RPMI7951 (cell line): ENCODE data around the gene UBE2S. TPM values are rescaled to one million over a fixed set of nuclear protein-coding genes. Genes with fewer than 3 reads are reported as not detected.
"Not testable (repeated sequence)": the region's sequence is repeated elsewhere in the genome, so short reads cannot be mapped to it uniquely, and the experiment has no call there.

Experiments
- DNase-seq: peaks from one replicate; pipeline ENCODE4 v3.0.0-alpha.2; 2012; ENCODE audit warnings: low read depth
- total RNA-seq: library from RNA; depleted of rRNA; stranded (reverse); fragments of >200 nt; shearing (Covaris generic); gene quantifications from 2 replicates; pipeline ENCODE4 v1.2.3, GENCODE V29; 2014

The UBE2S gene
- total RNA-seq, 1 experiment from 2014 or later: 250 TPM

DNA sequence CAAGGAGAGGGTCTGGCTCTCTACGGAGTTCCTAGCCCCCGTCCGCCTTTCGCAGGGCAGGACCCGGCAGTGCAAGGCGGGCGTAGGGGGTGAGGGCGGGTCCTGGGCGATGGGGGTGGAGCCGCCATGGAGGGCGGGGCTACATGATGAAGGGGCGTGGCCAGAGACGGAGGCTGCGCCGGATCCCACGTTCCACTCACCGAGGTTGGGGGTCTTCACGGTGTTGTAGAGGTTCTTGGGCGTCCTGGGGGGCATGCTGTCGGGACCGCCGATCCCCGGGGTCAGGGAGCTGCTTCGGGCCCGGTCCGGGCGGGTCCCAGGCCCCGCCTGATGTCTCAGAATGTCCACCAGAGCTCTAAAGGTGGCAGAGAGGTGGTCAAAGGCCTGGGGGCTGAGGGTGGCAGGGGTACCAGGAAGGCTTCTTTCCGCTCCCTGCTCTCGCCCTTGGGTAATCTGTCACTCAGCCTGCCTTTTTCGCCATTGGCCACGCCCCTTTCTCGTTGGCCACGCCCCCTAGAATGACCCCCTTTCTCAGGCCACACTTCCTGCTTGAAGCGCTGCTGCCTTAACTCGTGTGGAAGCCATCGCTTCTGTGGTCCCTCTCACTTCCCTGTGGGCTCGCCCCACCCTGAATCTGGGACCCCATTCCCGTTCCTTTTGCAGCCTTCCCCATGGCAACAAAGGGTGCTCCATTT lies 33.0 kb upstream of the UBE2S start:
- DNase-seq: no peak

DNA sequence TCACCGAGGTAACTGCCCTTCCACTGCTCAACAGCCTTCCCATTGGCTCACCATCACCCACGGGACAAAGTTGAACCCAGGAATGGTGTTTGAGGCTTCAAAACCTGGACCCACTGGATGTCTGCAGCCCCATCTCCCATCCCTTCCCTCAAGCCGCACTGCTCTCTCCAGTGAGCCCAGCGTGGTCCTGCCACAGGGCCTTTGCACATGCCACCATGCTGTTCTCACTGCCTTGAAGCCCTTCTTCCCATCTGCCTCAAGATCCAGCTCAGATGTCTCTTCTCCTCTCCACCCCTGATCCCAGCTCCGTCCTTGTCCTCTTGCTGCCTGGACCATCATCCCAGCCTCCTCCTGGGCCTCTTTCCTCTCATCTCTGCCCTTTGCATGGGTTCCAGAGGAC lies 31.5 kb upstream of the UBE2S start:
- no peak for DNase-seq

DNA sequence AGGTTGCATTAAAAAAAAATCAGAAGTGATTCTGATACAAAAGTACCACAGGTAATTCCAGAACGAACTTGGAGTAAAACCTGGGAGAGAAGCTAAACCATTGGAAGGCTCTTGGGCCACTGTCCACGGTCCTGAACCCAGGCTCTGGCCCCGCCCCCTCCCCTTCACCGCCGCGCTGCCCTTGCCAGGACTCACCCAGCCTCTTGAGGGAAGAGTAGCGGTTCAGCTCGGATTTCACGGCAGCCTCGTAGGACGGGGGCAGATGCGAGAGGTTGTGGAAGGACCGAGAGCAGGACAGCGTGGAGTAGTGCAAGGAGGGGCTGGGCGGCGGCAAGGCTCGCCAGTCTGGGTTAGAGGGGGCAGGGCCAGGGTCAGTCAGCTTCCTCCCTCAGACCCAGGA lies 29.8 kb upstream of the UBE2S start:
- peak; percentile 71 for DNase-seq

DNA sequence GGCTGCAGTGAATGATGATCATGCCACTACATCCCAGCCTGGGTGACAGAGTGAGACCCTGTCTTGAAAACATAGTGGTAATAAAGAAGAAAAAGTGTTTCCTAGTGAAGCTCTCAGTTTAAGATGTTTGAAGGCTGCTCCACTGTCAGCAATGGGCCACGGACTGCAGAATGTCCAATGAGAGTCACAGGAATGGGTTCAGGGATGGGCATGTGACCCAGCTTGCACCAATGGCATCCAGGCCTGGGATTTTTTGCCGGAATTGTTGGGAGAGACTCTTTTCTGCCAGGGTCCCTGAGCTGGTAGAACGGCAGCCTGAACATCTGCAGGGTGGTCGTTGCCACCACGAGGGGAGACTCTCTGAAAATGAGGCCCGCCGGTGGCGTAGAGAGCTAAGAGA lies 29.3 kb upstream of the UBE2S start:
- DNase-seq: no peak

DNA sequence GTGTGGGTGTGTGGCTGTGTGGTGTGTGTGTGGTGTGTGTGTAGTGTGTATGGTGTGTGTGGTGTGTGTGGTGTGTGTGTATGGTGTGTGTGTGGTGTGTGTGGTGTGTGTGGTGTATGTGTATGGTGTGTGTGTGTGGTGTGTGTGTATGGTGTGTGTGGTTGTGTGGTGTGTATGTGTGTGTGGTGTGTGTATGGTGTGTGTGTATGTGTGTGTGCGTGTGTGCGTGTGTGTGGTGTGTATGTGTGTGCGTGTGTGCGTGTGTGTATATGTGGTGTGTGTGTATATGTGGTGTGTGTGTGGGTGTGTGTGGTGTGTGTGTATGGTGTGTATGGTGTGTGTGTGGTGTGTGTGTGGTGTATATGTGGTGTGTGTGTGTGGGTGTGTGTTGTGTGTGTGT lies 27.4 kb upstream of the UBE2S start:
- DNase-seq: no peak

DNA sequence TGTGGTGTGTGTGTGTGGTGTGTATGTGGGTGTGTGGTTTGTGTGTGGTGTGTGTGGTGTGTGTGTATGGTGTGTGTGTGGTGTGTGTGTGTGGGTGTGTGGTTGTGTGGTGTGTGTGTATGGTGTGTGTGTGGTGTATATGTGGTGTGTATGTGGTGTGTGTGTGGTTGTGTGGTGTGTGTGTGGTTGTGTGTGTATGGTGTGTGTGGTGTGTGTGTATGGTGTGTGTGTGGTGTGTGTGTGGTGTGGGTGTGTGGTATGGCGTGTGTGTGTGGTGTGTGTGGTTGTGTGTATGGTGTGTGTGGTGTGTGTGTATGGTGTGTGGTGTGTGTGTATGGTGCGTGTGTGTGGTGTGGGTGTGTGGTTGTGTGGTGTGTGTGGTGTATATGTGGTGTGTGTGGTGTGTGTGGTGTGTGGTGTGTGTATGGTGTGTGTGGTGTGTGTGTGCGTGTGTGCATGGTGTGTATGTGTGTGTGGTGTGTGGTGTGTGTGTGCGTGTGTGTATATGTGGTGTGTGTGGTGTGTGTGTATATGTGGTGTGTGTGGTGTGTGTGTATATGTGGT lies 26.9 kb upstream of the UBE2S start:
- DNase-seq: no peak

DNA sequence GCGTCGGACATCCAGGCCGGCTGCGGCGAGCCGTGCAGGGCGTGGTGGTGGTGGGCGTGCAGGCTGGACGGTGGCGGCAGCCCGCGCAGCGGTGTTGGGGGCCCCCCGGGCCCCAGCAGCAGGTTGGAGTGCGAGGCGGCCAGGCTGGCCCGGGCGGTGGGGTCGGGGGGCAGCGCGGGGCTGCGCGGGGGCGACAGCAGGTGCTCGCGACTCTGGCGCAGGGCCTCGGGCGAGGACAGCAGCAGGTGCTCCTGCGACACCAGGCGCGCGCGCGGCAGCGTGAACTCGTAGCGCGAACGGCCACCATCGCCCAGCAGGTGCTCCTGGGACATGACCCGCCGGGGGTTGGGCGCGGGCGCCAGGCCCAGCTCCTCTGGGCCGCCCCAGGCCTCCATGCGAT lies 25.7 kb upstream of the UBE2S start:
- DNase-seq: no peak

DNA sequence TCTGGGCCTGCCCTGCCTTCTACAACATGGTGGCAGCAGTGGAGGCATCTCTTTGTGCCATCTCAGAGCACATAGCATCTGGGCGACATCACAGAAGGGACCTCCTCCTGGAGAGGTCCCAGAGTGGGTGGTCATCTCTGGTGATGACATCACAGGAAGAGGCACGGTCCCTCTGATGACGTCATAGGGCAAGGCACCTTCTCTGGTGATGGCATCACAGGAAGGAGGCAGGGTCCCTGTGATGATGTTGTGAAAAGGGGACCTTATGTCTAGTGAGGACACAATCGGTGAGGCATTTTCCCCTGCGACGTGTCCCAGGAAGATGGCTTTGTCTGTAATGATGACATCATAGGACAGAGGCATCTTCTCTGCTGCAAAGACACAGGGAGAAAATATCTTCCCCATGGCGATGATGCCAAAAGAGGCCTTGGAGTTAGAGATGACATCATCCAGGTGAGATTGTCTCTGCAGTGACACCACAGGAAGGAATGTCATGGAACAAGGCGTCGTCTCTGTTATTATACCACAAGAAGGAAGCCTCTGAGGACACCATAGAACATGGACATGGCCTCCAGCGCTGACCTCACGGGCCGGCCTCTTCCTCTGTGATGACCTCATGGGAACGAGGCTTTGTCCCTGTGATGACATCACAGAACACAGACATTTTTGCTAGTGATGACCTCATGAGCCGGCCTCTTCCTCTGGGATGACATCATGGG lies 24.8 kb upstream of the UBE2S start:
- DNase-seq: no peak

DNA sequence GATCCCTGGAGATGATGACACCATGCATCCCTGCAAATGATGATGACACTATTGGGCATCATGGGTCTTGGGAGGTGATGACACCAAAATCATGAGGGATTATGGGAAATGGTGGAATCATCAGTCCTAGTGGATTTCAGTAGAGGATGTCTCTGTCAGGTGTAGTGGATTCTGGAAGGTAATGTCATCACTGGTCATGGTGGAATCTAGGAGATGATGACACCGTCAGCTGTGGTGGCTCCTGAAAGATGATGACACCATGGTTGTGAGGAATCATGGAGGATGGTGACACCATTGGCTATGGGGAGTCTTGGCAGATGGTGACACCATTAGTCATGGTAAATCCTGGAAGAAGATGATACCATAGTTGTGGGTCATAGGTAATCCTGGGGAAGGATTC lies 23.6 kb upstream of the UBE2S start:
- no peak for DNase-seq

DNA sequence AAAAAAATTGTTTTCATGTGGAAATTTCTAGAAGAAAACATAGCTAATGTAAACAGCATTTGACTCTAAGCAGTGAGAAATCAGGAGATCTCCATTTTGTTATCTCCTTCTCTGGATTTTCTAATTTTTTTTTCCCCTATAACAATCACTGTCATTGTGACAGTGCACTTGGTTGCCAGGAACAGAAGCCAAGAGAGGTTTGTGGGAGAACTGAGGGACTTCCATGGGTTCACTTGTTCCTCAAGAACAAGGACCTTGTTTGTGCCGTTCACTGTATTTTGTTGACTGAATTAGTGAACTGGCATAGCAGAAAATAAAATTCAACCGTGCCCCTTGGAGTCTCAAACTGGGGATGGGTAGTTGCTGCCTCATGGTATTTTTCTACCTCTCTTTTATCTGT lies 18.5 kb upstream of the UBE2S start:
- DNase-seq: no peak

DNA sequence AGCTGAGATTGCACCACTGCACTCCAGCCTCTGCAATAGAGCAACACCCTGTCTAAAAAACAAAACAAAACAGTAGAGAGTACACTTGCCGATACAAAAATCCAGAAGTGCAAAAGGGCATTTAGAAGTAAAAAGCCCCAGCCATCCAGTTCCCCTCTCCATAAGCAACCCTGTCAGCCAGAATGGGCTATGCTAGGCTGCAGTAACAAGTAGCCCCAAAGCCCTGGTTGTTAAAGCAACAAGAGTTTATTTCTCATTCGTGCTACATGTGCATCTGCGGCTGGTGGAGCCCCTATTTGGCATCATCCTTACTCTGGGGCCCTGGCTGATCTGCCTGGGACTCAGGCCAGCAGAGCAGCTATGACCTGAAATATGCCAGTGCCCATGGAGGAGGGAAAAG lies 16.9 kb upstream of the UBE2S start:
- no peak for DNase-seq

DNA sequence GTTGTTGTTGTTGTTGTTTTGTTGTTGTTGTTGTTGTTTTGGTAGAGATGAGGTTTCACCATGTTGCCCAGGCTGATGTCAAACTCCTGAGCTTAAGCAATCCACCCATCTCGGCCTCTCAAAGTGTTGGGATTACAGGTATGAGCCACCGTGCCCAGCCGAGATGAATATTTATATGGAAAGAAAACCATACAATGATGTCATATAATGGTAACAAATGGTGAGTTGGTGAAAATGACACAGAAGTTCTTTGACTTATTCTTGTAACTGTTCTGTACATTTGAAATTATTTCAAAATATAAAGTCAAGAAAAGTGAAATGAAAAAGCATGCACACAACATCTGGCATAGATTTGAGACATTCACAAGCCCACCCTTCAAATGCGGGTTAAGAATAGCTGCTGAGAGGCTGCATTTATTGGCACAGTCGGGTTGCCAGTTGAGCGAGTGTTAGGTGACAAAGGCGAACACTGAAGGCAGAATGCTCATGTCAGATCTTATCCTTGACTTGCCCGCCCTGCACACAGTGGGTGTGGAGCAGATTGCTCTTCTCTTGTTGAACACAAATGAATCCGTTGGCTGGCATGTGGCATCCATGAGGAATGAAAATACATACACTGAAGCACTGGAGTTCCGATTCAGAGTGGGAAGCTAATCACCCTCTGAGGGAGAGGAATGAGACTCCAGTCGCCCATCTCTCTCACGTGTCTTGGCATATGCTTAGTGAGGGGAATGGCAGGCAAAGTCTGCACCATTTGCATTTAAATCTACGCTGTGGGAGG lies 15.8 kb upstream of the UBE2S start:
- no peak for DNase-seq

DNA sequence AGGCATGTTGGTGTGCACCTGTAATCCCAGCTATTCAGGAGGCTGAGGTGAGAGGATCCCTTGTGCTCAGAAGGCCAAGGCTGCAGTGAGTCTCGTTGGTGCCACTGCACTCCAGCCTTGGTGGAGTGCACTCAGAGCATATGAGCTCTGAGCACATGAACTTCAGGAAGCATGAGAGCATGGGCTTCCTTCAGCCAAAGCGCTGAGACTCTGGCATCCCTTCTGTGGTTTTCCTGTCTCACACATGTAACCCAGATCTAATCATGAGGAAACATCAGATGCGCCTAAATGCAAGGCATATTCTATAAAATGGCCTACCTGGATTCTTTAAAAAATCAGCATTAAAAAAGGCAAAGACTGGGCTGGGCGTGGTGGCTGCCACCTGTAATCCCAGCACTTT lies 13.7 kb upstream of the UBE2S start:
- DNase-seq: not testable (repeated sequence)

DNA sequence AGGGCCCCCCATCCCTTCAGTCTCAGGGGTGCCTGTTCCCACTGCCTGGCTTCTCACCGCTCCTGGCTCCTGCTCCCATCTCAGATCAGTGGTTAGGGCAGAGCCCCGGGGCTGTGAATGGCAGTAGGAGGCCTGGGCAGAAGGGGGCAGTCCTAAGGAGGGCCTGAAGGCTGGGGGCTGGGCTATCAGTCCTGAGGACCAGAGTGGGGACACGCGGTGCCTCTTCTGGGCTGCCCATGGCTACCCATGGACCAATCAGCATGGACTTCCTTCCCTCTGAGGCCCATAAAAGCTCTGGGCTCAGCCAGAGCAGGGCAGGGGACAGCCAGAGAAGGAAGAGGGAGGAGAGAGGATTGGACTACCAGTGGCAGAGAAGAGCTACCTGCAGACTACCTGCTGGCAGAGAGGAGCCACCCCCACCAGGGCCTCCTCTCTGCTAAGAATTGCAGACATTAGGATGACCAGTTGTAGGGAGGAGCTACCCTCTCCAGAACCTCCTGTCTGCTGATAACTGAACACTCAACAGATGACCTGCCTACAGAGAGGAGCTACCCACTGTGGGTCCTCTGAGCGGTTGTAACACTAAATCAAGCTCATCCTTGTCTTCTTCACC lies 12.1 kb upstream of the UBE2S start:
- no peak for DNase-seq

DNA sequence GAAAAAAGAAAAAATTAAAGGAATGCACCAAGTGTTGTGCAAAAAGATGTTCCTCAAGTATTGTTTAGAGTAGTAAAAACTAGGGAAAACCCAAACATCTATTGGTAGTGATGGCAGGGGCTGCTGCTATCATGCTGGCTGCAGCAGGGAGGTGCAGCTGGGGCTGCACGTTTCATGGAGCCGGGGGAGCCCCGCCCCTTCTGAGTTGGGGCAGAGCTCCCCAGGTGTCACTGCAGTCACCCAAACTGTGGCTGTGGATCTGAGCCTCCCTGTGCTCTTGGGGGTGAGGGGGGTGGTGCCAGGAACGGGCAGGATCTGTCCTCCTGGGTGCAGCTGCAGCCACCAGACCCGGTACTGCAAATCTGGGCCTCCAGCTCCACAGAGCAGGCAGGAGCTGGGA lies 11.5 kb upstream of the UBE2S start:
- no peak for DNase-seq

DNA sequence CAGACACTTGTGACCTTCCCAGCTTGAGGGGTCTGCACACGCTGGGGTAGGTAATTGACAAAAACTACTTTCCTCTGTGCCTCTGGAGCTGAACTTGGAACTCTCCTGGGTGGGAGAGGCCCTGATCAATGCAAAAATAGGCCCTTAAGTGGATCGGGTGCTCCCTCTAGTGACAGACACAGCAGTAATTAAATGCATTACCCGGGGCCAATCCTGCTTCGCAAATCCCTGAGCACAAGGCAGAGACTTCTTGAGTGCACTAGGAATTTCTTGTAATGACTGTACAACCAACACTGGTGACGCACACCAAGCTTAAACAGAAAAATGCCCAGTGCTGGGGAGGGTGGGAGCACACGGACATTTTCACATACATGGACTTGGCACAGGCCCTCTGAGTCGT lies 10.6 kb upstream of the UBE2S start:
- peak; percentile 78 for DNase-seq

DNA sequence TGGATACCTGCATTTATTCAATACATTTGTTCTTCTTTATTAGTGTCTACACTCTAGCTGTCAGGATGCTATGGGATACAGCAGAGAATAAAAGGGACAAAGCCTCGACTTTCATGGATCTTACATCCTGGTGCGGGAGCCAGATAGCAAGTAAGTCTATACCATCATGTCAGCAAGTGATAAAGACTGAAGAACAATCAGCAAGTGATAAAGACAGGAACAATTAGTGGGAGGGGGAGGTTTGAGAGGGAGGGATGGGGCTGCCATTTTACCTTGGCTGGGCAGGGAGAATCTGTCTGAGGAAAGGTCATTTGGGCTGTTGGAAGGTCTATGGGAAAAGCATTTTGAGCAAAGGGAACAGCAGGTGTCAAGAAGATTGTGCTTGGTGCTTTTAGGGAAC lies 2.6 kb upstream of the UBE2S start:
- DNase-seq: no peak

DNA sequence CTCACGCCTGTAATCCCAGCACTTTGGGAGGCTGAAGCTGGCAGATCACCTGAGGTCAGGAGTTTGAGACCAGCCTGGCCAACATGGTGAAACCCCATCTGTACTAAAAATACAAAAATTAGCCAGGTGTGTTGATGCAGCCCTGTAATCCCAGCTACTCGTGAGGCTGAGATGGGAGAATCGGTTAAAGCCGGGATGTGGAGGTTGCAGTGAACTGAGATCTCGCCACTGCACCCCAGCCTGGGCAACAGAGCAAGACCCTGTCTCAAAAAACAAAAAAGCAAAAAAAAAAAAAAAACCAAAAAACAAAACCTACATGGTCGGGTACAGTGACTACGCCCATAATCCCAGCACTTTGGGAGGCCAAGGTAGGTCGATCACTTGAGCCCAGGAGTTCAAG lies 1.6 kb upstream of the UBE2S start:
- not testable (repeated sequence) for DNase-seq

DNA sequence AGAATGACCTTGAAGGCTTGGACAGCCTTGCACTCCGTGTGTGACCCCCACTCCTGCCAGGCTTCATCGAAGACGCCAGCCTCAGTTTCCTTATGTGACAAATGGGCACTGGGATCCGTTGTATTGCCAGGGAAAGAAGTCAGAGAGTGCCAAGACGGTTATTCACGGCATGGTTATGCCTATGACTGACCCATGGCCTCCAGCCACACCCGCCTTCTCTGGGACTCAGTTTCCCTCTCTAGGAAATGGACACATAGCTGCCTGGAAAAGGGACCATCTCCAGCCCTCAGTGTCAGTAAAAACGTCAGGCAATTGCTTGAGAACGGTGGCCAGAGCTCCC lies 915 bp upstream of the UBE2S start:
- no peak for DNase-seq

DNA sequence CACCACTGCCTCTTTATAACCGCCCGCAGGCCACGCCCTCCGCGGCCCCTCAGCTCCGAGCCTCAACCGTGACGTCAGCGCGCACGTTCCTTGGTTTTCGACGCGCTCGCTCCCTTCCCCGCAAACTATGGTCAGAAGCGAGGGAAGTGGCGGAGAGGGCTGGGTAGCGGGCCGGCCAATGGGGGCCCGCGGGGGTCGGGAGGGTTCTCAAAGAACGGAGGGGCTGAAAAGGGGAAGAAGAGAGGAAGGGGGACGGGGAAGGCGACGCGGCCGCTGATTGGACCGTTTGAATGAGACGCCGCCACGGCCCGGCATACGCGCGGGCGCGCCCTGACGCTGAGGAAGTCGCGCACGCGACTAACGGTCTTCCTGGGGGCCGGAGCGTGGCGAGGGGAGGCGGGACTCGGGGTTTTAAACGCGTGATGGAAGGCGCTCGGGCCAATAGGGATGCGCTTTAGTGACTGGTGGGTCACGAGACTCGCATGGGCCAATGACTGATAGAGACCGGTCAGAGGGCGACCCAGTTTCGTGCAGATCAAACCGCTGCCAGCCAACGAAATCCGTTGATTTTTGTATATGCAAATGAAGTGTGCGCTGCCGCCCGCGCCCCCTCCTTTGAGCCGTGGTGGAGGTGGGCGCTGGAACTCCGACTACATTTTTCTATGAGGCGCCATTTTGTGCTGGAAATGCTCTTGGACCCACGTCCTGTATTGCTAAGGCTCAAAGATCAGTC lies 378 bp upstream of the UBE2S start:
- peak; percentile 100 for DNase-seq

DNA sequence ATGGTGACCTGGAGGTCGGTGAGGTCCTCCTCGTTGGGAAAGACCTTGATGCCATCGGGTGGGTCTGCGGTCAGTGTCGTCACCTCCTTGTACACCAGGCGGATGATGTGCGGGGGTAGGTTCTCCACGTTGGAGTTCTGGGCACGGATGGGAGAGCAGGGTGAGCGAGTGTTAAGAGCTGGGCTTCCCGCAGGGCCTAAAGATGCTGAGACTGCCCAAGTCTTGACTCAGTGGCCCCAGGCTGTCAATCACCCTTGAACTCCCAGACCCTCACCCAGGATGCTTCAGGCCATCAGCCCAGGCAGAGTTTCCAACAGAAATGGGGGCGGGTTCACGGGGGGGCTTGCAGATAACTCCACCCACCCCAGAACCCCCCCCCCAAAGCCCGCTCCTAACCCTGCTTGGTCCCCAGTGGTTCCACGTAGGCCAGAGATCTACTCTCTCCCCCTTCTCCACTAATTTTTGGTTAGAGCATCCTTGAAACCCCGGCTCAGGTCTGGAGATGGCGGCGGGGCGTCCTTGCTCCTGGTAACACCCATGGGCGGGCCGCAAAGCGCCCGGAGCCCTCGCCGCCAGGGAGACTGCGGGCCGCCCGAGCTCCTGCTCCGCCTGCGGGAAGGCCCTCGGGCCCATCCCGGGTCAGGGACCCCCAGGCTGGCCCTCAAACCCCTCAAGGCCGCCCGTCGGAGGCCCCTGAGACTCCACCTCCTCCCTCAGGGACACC lies 600 bp downstream of the UBE2S start:
- no peak for DNase-seq
